Bronchial epithelial cell (primary cell): ENCODE results near the gene GOLGA8A. TPM values are rescaled to one million over a fixed set of nuclear protein-coding genes. Genes with fewer than 3 reads are reported as not detected.
"Not testable (repeated sequence)": the region's sequence is repeated elsewhere in the genome, so short reads cannot be mapped to it uniquely, and the experiment has no call there.

Experiments
- DNase-seq: peaks from one replicate; pipeline ENCODE4 v3.0.0-alpha.2; 2010; ENCODE audit warnings: low read depth
- FAIRE-seq: peaks from 2 replicates; lab custom pipeline; 2011; peaks lifted over from hg19 to GRCh38; lab: Jason Lieb, UNC
- H3K27me3 ChIP-seq: 2 replicates; pipeline ENCODE4 v1.5.1; 2011; ENCODE audit warnings: low read length; ENCODE audit not compliant: control insufficient read depth, insufficient read depth
- H3K36me3 ChIP-seq: 2 replicates; pipeline ENCODE4 v1.5.1; 2011; ENCODE audit warnings: low read length; ENCODE audit not compliant: control insufficient read depth, insufficient read depth
- H3K4me3 ChIP-seq: 2 replicates; pipeline ENCODE4 v1.5.1; 2011; ENCODE audit warnings: mild to moderate bottlenecking, low read depth, low read length, control low read depth
- CTCF ChIP-seq: IDR thresholded peaks from 2 replicates; pipeline ENCODE4 v1.5.1; 2011; ENCODE audit warnings: mild to moderate bottlenecking, moderate library complexity, low read length, control low read depth, inconsistent platforms; ENCODE audit not compliant: insufficient read depth, severe bottlenecking
- total RNA-seq: library from RNA; depleted of rRNA; stranded (reverse); fragments of >200 nt; gene quantifications from 2 replicates; pipeline ENCODE4 v1.2.1, GENCODE V29; 2014

GOLGA8A gene
- total RNA-seq, 1 donor from 2014 or later = 32.6 TPM

GRCh38 chr15:34436956-34437442, 609 bp downstream of the GOLGA8A start:
- no peaks in the 10 kb centered on the region for H3K36me3 ChIP-seq
- no peak for FAIRE-seq
- no peaks in the 10 kb centered on the region for H3K27me3 ChIP-seq
- no peak for DNase-seq
- peak overlapping the region; percentile 58 for H3K4me3 ChIP-seq
- TF ChIP-seq CTCF = peak; percentile 13

- Histone ChIP-seq H3K27me3 (no peaks in the 10 kb centered on the region), H3K4me3 (peak overlapping the region; percentile 58), H3K36me3 (no peaks in the 10 kb centered on the region)
- TF ChIP-seq CTCF = no peak
- FAIRE-seq (no peak), DNase-seq (no peak)
Observed at GRCh38 chr15:34436126-34436955, 1.3 kb downstream of the GOLGA8A start.

GRCh38 chr15:34435658-34436057, 1.9 kb downstream of the GOLGA8A start:
- no peak for DNase-seq
- TF ChIP-seq CTCF = no peak
- FAIRE-seq = no peak
- Histone ChIP-seq H3K4me3 (peak overlapping the region; percentile 58), H3K36me3 (no peaks in the 10 kb centered on the region), H3K27me3 (no peaks in the 10 kb centered on the region)

- Histone ChIP-seq H3K36me3 (no peaks in the 10 kb centered on the region), H3K27me3 (no peaks in the 10 kb centered on the region), H3K4me3 (no peak overlapping the region)
- FAIRE-seq = no peak
- DNase-seq = no peak
- TF ChIP-seq CTCF = no peak
Observed at GRCh38 chr15:34434627-34435305, 2.8 kb downstream of the GOLGA8A start.

GRCh38 chr15:34433956-34434626, 3.5 kb downstream of the GOLGA8A start:
- not testable (repeated sequence) for FAIRE-seq, H3K36me3 ChIP-seq

GRCh38 chr15:34430642-34431041, 7.0 kb downstream of the GOLGA8A start:
- H3K4me3 ChIP-seq, FAIRE-seq: not testable (repeated sequence)

More at GRCh38 chr15:34433956-34434626, 3.5 kb downstream of the GOLGA8A start:
- H3K27me3 ChIP-seq, DNase-seq, H3K4me3 ChIP-seq: not testable (repeated sequence)

GRCh38 chr15:34423425-34424090, 14.1 kb downstream of the GOLGA8A start:
- not testable (repeated sequence) for H3K27me3 ChIP-seq, DNase-seq, H3K36me3 ChIP-seq, H3K4me3 ChIP-seq, FAIRE-seq

More at GRCh38 chr15:34430642-34431041, 7.0 kb downstream of the GOLGA8A start:
- H3K36me3 ChIP-seq, H3K27me3 ChIP-seq, DNase-seq: not testable (repeated sequence)

- not testable (repeated sequence) for H3K36me3 ChIP-seq, H3K4me3 ChIP-seq, FAIRE-seq, DNase-seq, H3K27me3 ChIP-seq
Observed at GRCh38 chr15:34420953-34421352, 16.7 kb downstream of the GOLGA8A start.

- H3K4me3 ChIP-seq, H3K27me3 ChIP-seq, DNase-seq, H3K36me3 ChIP-seq, FAIRE-seq: not testable (repeated sequence)
Observed at GRCh38 chr15:34418435-34418834, 19.2 kb downstream of the GOLGA8A start.
